B cell (primary cell): Measurements from ENCODE around the gene WDR86. TPM values are rescaled to one million over a fixed set of nuclear protein-coding genes. Genes with fewer than 3 reads are reported as not detected.

Source experiments
- ATAC-seq: fragments of 200-7000 bp; cut with Tn5 transposase; one replicate; pipeline ENCODE4 v1.10.0; 2021; ENCODE audit warnings: low read depth, mild to moderate bottlenecking, moderate number of reproducible peaks, moderate library complexity
- CTCF ChIA-PET: fragments of 350-600 bp; sonication (Branson Sonifier 250); formaldehyde crosslinking; loops from one replicate; lab custom pipeline; 2021; ENCODE audit warnings: antibody characterized with exemption, inconsistent platforms; lab: Charles Lee
- POLR2A ChIA-PET: fragments of 350-600 bp; sonication (Branson Sonifier 250); formaldehyde crosslinking; loops from one replicate; lab custom pipeline; 2021; ENCODE audit warnings: antibody characterized with exemption; lab: Charles Lee
- DNase-seq: peaks from one replicate; pipeline ENCODE4 v3.0.0; 2013
- H2AFZ ChIP-seq: 2 replicates; pipeline ENCODE4 v1.6.1; 2012; ENCODE audit warnings: mild to moderate bottlenecking, low read depth, low read length; ENCODE audit not compliant: insufficient read depth, poor library complexity, severe bottlenecking
- H3K27ac ChIP-seq, 2 donors: 1 replicate in 1 of 2; 2 replicates in 1 of 2; pipeline ENCODE4 v1.5.1; 2012 to 2013; ENCODE audit warnings: low read length in 2 of 2, mild to moderate bottlenecking in 2 of 2, moderate library complexity in 1 of 2
- H3K27me3 ChIP-seq, 4 experiments: fragments of 200-600 bp in 1 of 4; sonication (generic) in 1 of 4; replicated peaks in 1 of 4; 1 replicate in 2 of 4; 2 replicates in 2 of 4; pipeline versions ENCODE4 v1.6.1 to v1.7.0; 2013 to 2016; ENCODE audit warnings: low read length in 3 of 4, mild to moderate bottlenecking in 2 of 4, mixed read lengths in 1 of 4, moderate library complexity in 1 of 4; ENCODE audit not compliant: insufficient read depth in 4 of 4, control insufficient read depth in 3 of 4; ENCODE audit errors: control extremely low read depth in 1 of 4
- H3K36me3 ChIP-seq, 2 experiments: replicated peaks in 1 of 2; 1 replicate in 1 of 2; 2 replicates in 1 of 2; pipeline versions ENCODE4 v1.6.1 to v1.7.1; 2013; ENCODE audit warnings: low read length in 1 of 2; ENCODE audit not compliant: insufficient read depth in 2 of 2, control insufficient read depth in 1 of 2; ENCODE audit errors: control extremely low read depth in 1 of 2, extremely low read depth in 1 of 2
- H3K4me1 ChIP-seq, 2 donors: fragments of 200-600 bp in 1 of 2; sonication (generic) in 1 of 2; 1 replicate in 1 of 2; 2 replicates in 1 of 2; pipeline versions ENCODE4 v1.5.1 to v1.6.1; 2013 to 2017; ENCODE audit warnings: low read length in 2 of 2; ENCODE audit not compliant: control insufficient read depth in 2 of 2, insufficient read depth in 2 of 2
- H3K4me2 ChIP-seq: replicated peaks from 2 replicates; pipeline ENCODE3; 2012; ENCODE audit warnings: mild to moderate bottlenecking, low read depth, low read length; ENCODE audit not compliant: poor library complexity, severe bottlenecking
- H3K4me3 ChIP-seq, 5 experiments: fragments of 200-600 bp in 1 of 5; sonication (generic) in 1 of 5; 1 replicate in 3 of 5; 2 replicates in 2 of 5; pipeline versions ENCODE4 v1.5.1 to v1.7.0; 2011 to 2016; ENCODE audit warnings: low read length in 4 of 5, mild to moderate bottlenecking in 4 of 5, low read depth in 2 of 5, control low read depth in 1 of 5, moderate library complexity in 1 of 5; ENCODE audit not compliant: insufficient read depth in 1 of 5; ENCODE audit errors: control extremely low read depth in 1 of 5, extremely low read depth in 1 of 5
- H3K79me2 ChIP-seq: fragments of 200-600 bp; sonication (generic); one replicate; pipeline ENCODE4 v1.6.0; 2016; ENCODE audit warnings: low read length; ENCODE audit not compliant: control insufficient read depth, insufficient read depth
- H3K9ac ChIP-seq: fragments of 200-600 bp; sonication (generic); 2 replicates; pipeline ENCODE4 v1.6.1; 2017; ENCODE audit warnings: mild to moderate bottlenecking, low read length, moderate library complexity
- H3K9me3 ChIP-seq, 3 donors: one replicate each; pipeline versions ENCODE4 v1.6.1 to v1.7.1; 2013; ENCODE audit warnings: low read length in 2 of 3; ENCODE audit not compliant: control insufficient read depth in 2 of 3, insufficient read depth in 1 of 3; ENCODE audit errors: control extremely low read depth in 1 of 3
- H4K20me1 ChIP-seq: 2 replicates; pipeline ENCODE4 v1.6.0; 2012; ENCODE audit warnings: mild to moderate bottlenecking, low read length; ENCODE audit not compliant: insufficient read depth, control insufficient read depth, poor library complexity, severe bottlenecking
- H3K27ac Mint-ChIP-seq: one replicate; pipeline ENCODE4 v1.8.0; 2021; ENCODE audit warnings: mixed read lengths
- H3K27me3 Mint-ChIP-seq: one replicate; pipeline ENCODE4 v1.8.0; 2021; ENCODE audit warnings: mixed read lengths
- H3K4me1 Mint-ChIP-seq: one replicate; pipeline ENCODE4 v1.8.0; 2021; ENCODE audit warnings: mixed read lengths
- H3K4me3 Mint-ChIP-seq: one replicate; pipeline ENCODE4 v1.8.0; 2021; ENCODE audit warnings: mixed read lengths
- H3K9me3 Mint-ChIP-seq: one replicate; pipeline ENCODE4 v1.8.0; 2022; ENCODE audit warnings: mixed read lengths; ENCODE audit not compliant: insufficient read depth
- CTCF ChIP-seq: fragments of 200-600 bp; IDR thresholded peaks from one replicate; pipeline ENCODE4 v1.8.0; 2022; ENCODE audit warnings: antibody characterized with exemption, mild to moderate bottlenecking
- EZH2 ChIP-seq: IDR thresholded peaks from 2 replicates; pipeline ENCODE4 v1.6.1; 2012; ENCODE audit warnings: borderline replicate concordance, low read depth, mild to moderate bottlenecking, moderate library complexity, low read length; ENCODE audit not compliant: insufficient read depth, poor library complexity, severe bottlenecking
- WGBS: methylation state at CpG from one replicate; pipeline ENCODE4 v1.1.5; 2013; ENCODE audit warnings: missing lambda C conversion rate; ENCODE audit not compliant: insufficient coverage; 5-methylcytosine and 5-hydroxymethylcytosine counted together
- intact Hi-C: fragments of 100-400 bp; cut with micrococcal nuclease; formaldehyde crosslinking; loops from one replicate; pipeline ENCODE4 v1.10.0; 2022
- polyA plus RNA-seq: library from polyadenylated mRNA; depleted of rRNA; stranded (reverse); fragments of >200 nt; gene quantifications from 2 replicates; pipeline ENCODE4 v1.2.3, GENCODE V29; 2012
- total RNA-seq, 2 donors: library from RNA; stranded (reverse); fragments of 120-200 nt in 1 of 2; gene quantifications; 1 replicate in 1 of 2; 2 replicates in 1 of 2; pipeline versions ENCODE4 v1.2.3 to v1.2.4, GENCODE V29; 2013 to 2022

The WDR86 gene
- total and polyA plus RNA-seq, 2 donors (not counting 1 experiment from before 2014, with no cell fraction given): 1.4 to 1.5 TPM

- CTCF ChIA-PET: interaction anchor here (0.6 to 12.6 kb wide), 34 partner anchors 9 to 311 kb away, joined by 3 to 230 read pairs (median 4); partner anchors contain the start of genes NUB1 and WDR86
- DNase-seq (peak; percentile 83), ATAC-seq (peak; percentile 85)
- Histone ChIP-seq H3K4me3 (peak overlapping the region in 4 of 5 experiments; percentile 53 to 79 (median 60)), H3K27me3 (peaks cover 0 to 8% (median 2%) of the 10 kb centered on the region in 4 experiments), H3K36me3 (no peaks in the 10 kb centered on the region), H3K9ac (peak overlapping the region; percentile 66), H3K9me3 (no peaks in the 10 kb centered on the region), H2AFZ (peak overlapping the region; percentile 86), H3K4me1 (peaks cover 0 to 8% of the 10 kb centered on the region in 2 donors), H3K79me2 (no peaks in the 10 kb centered on the region), H4K20me1 (no peaks in the 10 kb centered on the region), H3K27ac (no peak overlapping the region), H3K4me2 (peak overlapping the region; percentile 95)
- peak; percentile 85 for TF ChIP-seq CTCF
- no peak for TF ChIP-seq EZH2
- no peaks in the 10 kb centered on the region for H3K9me3 Mint-ChIP-seq
- intact Hi-C loops: loop anchor here (1.0 to 5.0 kb wide), 5 partner anchors 48 to 309 kb away; no protein-coding TSS in a partner anchor
- peak overlapping the region; percentile 87 for H3K4me3 Mint-ChIP-seq
- H3K27ac Mint-ChIP-seq: no peak overlapping the region
- H3K27me3 Mint-ChIP-seq: peaks cover 38% of the 10 kb centered on the region
- 3% methylated on average over 55 of the region's 61 CpGs for WGBS
- peaks cover 1% of the 10 kb centered on the region for H3K4me1 Mint-ChIP-seq
- POLR2A ChIA-PET: interaction anchor here (0.8 kb wide), 1 partner anchor 82 kb away, joined by 3 read pairs; no protein-coding TSS in a partner anchor
Measured at GRCh38 chr7:151448261-151449252, 38.7 kb upstream of the WDR86 start.
